Activated naive CD4-positive, alpha-beta T cell treated with anti-CD3 and anti-CD28 coated beads, Interleukin-2, amount 50 U/mL, for 24 hours (primary cell): ENCODE results near the gene FAU.

Source experiments
- H3K27ac Mint-ChIP-seq: one replicate; pipeline ENCODE4 v1.8.0; 2021; ENCODE audit warnings: mild to moderate bottlenecking, mixed read lengths
- H3K27me3 Mint-ChIP-seq: one replicate; pipeline ENCODE4 v1.8.0; 2021; ENCODE audit warnings: mixed read lengths
- H3K36me3 Mint-ChIP-seq: one replicate; pipeline ENCODE4 v1.8.0; 2021; ENCODE audit warnings: mixed read lengths
- H3K4me1 Mint-ChIP-seq: one replicate; pipeline ENCODE4 v1.8.0; 2021; ENCODE audit warnings: mixed read lengths
- H3K4me3 Mint-ChIP-seq: one replicate; pipeline ENCODE4 v1.8.0; 2021; ENCODE audit warnings: mild to moderate bottlenecking, mixed read lengths
- H3K9me3 Mint-ChIP-seq: one replicate; pipeline ENCODE4 v1.8.0; 2021; ENCODE audit warnings: mixed read lengths

The FAU gene

GRCh38 chr11:65116370-65117205 lies 5.3 kb downstream of the FAU start:
- H3K4me1 Mint-ChIP-seq, result peaks cover 57% of the 10 kb centered on the region
- H3K36me3 Mint-ChIP-seq, result peaks cover 20% of the 10 kb centered on the region
- H3K27me3 Mint-ChIP-seq, result no peaks in the 10 kb centered on the region
- H3K9me3 Mint-ChIP-seq, result no peaks in the 10 kb centered on the region
- peak overlapping the region; percentile 96 for H3K27ac Mint-ChIP-seq
- H3K4me3 Mint-ChIP-seq, result peak overlapping the region; percentile 91

GRCh38 chr11:65115361-65116082 lies 6.4 kb downstream of the FAU start:
- peak overlapping the region; percentile 91 for H3K4me3 Mint-ChIP-seq

GRCh38 chr11:65114538-65115171 lies 7.3 kb downstream of the FAU start:
- Mint-ChIP-seq H3K4me3 (peak overlapping the region; percentile 49), H3K4me1 (peaks cover 58% of the 10 kb centered on the region), H3K27ac (peak overlapping the region; percentile 55), H3K36me3 (peaks cover 12% of the 10 kb centered on the region), H3K9me3 (no peaks in the 10 kb centered on the region), H3K27me3 (no peaks in the 10 kb centered on the region)

More at GRCh38 chr11:65115361-65116082, 6.4 kb downstream of the FAU start:
- H3K4me1 Mint-ChIP-seq, result peaks cover 61% of the 10 kb centered on the region
- peak overlapping the region; percentile 96 for H3K27ac Mint-ChIP-seq
- peaks cover 14% of the 10 kb centered on the region for H3K36me3 Mint-ChIP-seq
- H3K27me3 Mint-ChIP-seq, result no peaks in the 10 kb centered on the region
- H3K9me3 Mint-ChIP-seq, result no peaks in the 10 kb centered on the region

- Mint-ChIP-seq H3K9me3 (no peaks in the 10 kb centered on the region), H3K4me3 (peak overlapping the region; percentile 87), H3K27ac (peak overlapping the region; percentile 55), H3K4me1 (peaks cover 54% of the 10 kb centered on the region), H3K27me3 (no peaks in the 10 kb centered on the region), H3K36me3 (peaks cover 12% of the 10 kb centered on the region)
Observed at GRCh38 chr11:65113839-65114238, 8.1 kb downstream of the FAU start.

GRCh38 chr11:65113361-65113756 lies 8.6 kb downstream of the FAU start:
- H3K4me1 Mint-ChIP-seq, result peaks cover 49% of the 10 kb centered on the region
- no peaks in the 10 kb centered on the region for H3K9me3 Mint-ChIP-seq
- no peaks in the 10 kb centered on the region for H3K27me3 Mint-ChIP-seq
- H3K27ac Mint-ChIP-seq, result peak overlapping the region; percentile 84
- peak overlapping the region; percentile 87 for H3K4me3 Mint-ChIP-seq
- peaks cover 7% of the 10 kb centered on the region for H3K36me3 Mint-ChIP-seq

GRCh38 chr11:65112546-65113360 lies 9.2 kb downstream of the FAU start:
- H3K9me3 Mint-ChIP-seq, result no peaks in the 10 kb centered on the region
- no peaks in the 10 kb centered on the region for H3K27me3 Mint-ChIP-seq
- H3K4me3 Mint-ChIP-seq, result peak overlapping the region; percentile 87
- H3K27ac Mint-ChIP-seq, result peak overlapping the region; percentile 84
- H3K36me3 Mint-ChIP-seq, result peaks cover 5% of the 10 kb centered on the region
- peaks cover 45% of the 10 kb centered on the region for H3K4me1 Mint-ChIP-seq

GRCh38 chr11:65111744-65112545 lies 10.0 kb downstream of the FAU start, which contains the start of gene TM7SF2:
Gene TM7SF2 (plus strand): TSS chr11:65111872. CDS start chr11:65112016, 144 bp downstream.
- H3K27ac Mint-ChIP-seq, result peak within 1 kb of the TSS; percentile 59
- peaks cover 44% of the 10 kb centered on the region for H3K4me1 Mint-ChIP-seq
- no peaks in the 10 kb centered on the region for H3K9me3 Mint-ChIP-seq
- peak within 1 kb of the TSS; percentile 87 for H3K4me3 Mint-ChIP-seq
- H3K27me3 Mint-ChIP-seq, result no peaks in the 10 kb centered on the region
- H3K36me3 Mint-ChIP-seq, result peaks cover 5% of the 10 kb centered on the region

- peaks cover 4% of the 10 kb centered on the region for H3K36me3 Mint-ChIP-seq
- H3K9me3 Mint-ChIP-seq, result no peaks in the 10 kb centered on the region
- peaks cover 48% of the 10 kb centered on the region for H3K4me1 Mint-ChIP-seq
- H3K27me3 Mint-ChIP-seq, result no peaks in the 10 kb centered on the region
- peak overlapping the region; percentile 87 for H3K4me3 Mint-ChIP-seq
- no peak overlapping the region for H3K27ac Mint-ChIP-seq
Observed at GRCh38 chr11:65111159-65111743, 10.7 kb downstream of the FAU start.

- Mint-ChIP-seq H3K4me1 (peaks cover 41% of the 10 kb centered on the region), H3K27me3 (no peaks in the 10 kb centered on the region), H3K27ac (peak overlapping the region; percentile 55), H3K4me3 (peak overlapping the region; percentile 33), H3K9me3 (no peaks in the 10 kb centered on the region), H3K36me3 (peaks cover 4% of the 10 kb centered on the region)
Observed at GRCh38 chr11:65110354-65110861, 11.5 kb downstream of the FAU start.

- Mint-ChIP-seq H3K4me1 (peaks cover 43% of the 10 kb centered on the region), H3K9me3 (no peaks in the 10 kb centered on the region)
Observed at GRCh38 chr11:65109231-65110198, 12.4 kb downstream of the FAU start.

GRCh38 chr11:65108469-65109123 lies 13.3 kb downstream of the FAU start:
- peaks cover 2% of the 10 kb centered on the region for H3K36me3 Mint-ChIP-seq
- H3K27ac Mint-ChIP-seq, result no peak overlapping the region
- no peak overlapping the region for H3K4me3 Mint-ChIP-seq
- peaks cover 41% of the 10 kb centered on the region for H3K4me1 Mint-ChIP-seq
- H3K27me3 Mint-ChIP-seq, result no peaks in the 10 kb centered on the region
- H3K9me3 Mint-ChIP-seq, result no peaks in the 10 kb centered on the region

More at GRCh38 chr11:65109231-65110198, 12.4 kb downstream of the FAU start:
- H3K27ac Mint-ChIP-seq, result no peak overlapping the region
- no peak overlapping the region for H3K4me3 Mint-ChIP-seq
- no peaks in the 10 kb centered on the region for H3K27me3 Mint-ChIP-seq
- peaks cover 4% of the 10 kb centered on the region for H3K36me3 Mint-ChIP-seq

- no peaks in the 10 kb centered on the region for H3K9me3 Mint-ChIP-seq
- no peak overlapping the region for H3K27ac Mint-ChIP-seq
- H3K36me3 Mint-ChIP-seq, result peaks cover 2% of the 10 kb centered on the region
- peaks cover 41% of the 10 kb centered on the region for H3K4me1 Mint-ChIP-seq
- no peaks in the 10 kb centered on the region for H3K27me3 Mint-ChIP-seq
- H3K4me3 Mint-ChIP-seq, result no peak overlapping the region
Observed at GRCh38 chr11:65107751-65108468, 14.0 kb downstream of the FAU start.
